Loucy (cell line): ENCODE data around the gene SHLD1.

Experiments
- H2AFZ ChIP-seq: fragments of 200-600 bp; sonication (generic); 2 replicates; pipeline ENCODE4 v1.6.0; 2016; ENCODE audit warnings: antibody characterized with exemption, mild to moderate bottlenecking, low read length, moderate library complexity
- H3F3A ChIP-seq: fragments of 200-600 bp; 2 replicates; pipeline ENCODE4 v1.6.0; 2016; ENCODE audit warnings: antibody characterized with exemption, low read depth, mild to moderate bottlenecking
- H3K27me3 ChIP-seq: fragments of 200-600 bp; sonication (generic); 2 replicates; pipeline ENCODE4 v1.6.1; 2014; ENCODE audit warnings: low read length, mild to moderate bottlenecking; ENCODE audit not compliant: insufficient read depth, poor library complexity, severe bottlenecking
- H3K36me3 ChIP-seq: fragments of 200-600 bp; sonication (generic); 2 replicates; pipeline ENCODE4 v1.6.1; 2016; ENCODE audit warnings: low read length; ENCODE audit not compliant: insufficient read depth
- H3K4me1 ChIP-seq: fragments of 200-600 bp; sonication (generic); 2 replicates; pipeline ENCODE4 v1.5.1; 2014; ENCODE audit warnings: low read length, mild to moderate bottlenecking; ENCODE audit not compliant: insufficient read depth, poor library complexity, severe bottlenecking
- H3K4me2 ChIP-seq: fragments of 200-600 bp; sonication (generic); 2 replicates; pipeline ENCODE4 v1.6.0; 2014; ENCODE audit warnings: antibody characterized with exemption, low read length, low read depth, mild to moderate bottlenecking; ENCODE audit not compliant: poor library complexity, severe bottlenecking
- H3K4me3 ChIP-seq: fragments of 200-600 bp; sonication (generic); 2 replicates; pipeline ENCODE4 v1.5.1; 2014; ENCODE audit warnings: low read length, mild to moderate bottlenecking, mixed read lengths; ENCODE audit not compliant: poor library complexity, severe bottlenecking
- H3K79me2 ChIP-seq: fragments of 200-600 bp; sonication (generic); 2 replicates; pipeline ENCODE4 v1.6.1; 2014; ENCODE audit warnings: low read length; ENCODE audit not compliant: insufficient read depth
- H3K9ac ChIP-seq: fragments of 200-600 bp; sonication (generic); 2 replicates; pipeline ENCODE4 v1.6.0; 2014; ENCODE audit warnings: mild to moderate bottlenecking, low read depth, low read length, moderate library complexity; ENCODE audit not compliant: poor library complexity, severe bottlenecking
- H3K9me2 ChIP-seq: fragments of 200-600 bp; sonication (generic); replicated peaks from 2 replicates; pipeline ENCODE4 v1.6.1; 2016; ENCODE audit warnings: low read depth, low read length, mixed read lengths
- H3K9me3 ChIP-seq: fragments of 200-600 bp; sonication (generic); 2 replicates; pipeline ENCODE4 v1.6.1; 2014; ENCODE audit warnings: mild to moderate bottlenecking, antibody characterized with exemption, low read length, low read depth; ENCODE audit not compliant: insufficient read depth
- H4K20me1 ChIP-seq: fragments of 200-600 bp; sonication (generic); 2 replicates; pipeline ENCODE4 v1.6.0; 2014; ENCODE audit warnings: antibody characterized with exemption, low read length, mild to moderate bottlenecking; ENCODE audit not compliant: insufficient read depth, poor library complexity, severe bottlenecking
- EZH2phosphoT487 ChIP-seq: fragments of 200-600 bp; IDR thresholded peaks from 2 replicates; pipeline ENCODE4 v1.6.1; 2018; ENCODE audit warnings: antibody characterized with exemption, mild to moderate bottlenecking, moderate library complexity, borderline replicate concordance
- TF ChIP-seq, protein P1 (sequence below): fragments of 200-600 bp; sonication (generic); conservative IDR thresholded peaks from 2 replicates; pipeline ENCODE4 v1.5.1; 2014; ENCODE audit warnings: mild to moderate bottlenecking, antibody characterized with exemption, low read length

The SHLD1 gene

DNA sequence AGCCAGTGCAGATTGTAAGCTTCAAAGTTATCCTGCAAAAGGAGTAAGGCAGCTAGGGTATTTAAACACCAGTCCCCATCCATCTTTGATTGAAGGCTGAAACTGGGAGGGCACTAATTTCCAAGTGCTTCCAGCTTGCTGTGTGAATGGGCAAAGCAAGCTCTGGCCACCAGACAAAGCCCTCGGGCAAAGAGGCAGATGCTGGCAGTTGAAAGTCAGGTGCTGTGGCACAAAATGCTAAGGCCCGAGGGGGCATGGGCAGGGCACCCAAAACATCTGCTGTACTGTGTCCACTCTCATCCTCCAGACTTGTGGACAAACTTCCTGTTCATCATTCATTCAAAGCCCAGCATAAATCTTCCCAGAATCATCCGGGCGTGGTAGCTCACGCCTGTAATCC, 137.2 kb downstream of the SHLD1 start:
- Histone ChIP-seq H3K4me3 (no peak overlapping the region), H3K27me3 (no peaks in the 10 kb centered on the region), H3K9me3 (no peaks in the 10 kb centered on the region), H3K4me1 (no peaks in the 10 kb centered on the region), H3K4me2 (no peak overlapping the region), H2AFZ (no peak overlapping the region), H3F3A (no peaks in the 10 kb centered on the region), H3K79me2 (no peaks in the 10 kb centered on the region), H3K9me2 (no peaks in the 10 kb centered on the region), H3K9ac (no peak overlapping the region), H4K20me1 (no peaks in the 10 kb centered on the region), H3K36me3 (no peaks in the 10 kb centered on the region)
- TF ChIP-seq EZH2phosphoT487, result no peak

DNA sequence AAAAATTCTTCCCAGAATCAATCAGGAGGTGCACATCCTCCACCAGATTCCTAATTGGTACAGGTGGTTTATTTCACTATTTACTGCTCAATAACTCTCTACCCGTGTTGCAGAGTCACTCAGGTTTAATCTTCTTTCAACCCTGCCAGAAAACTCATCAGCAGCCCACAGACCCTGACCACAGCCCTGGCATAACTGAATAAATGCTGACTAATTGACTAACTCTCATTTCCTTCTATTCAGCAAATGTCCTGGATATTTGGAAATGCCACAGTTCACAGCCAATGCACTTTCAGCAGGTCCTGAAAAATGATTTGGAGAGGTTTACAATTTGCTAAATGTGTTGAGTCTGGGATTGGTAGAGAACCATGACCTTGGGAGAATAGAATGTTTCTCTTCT, 137.8 kb downstream of the SHLD1 start:
- H3K27me3 ChIP-seq, result no peaks in the 10 kb centered on the region
- no peaks in the 10 kb centered on the region for H3F3A ChIP-seq
- no peak overlapping the region for H3K4me2 ChIP-seq
- H3K9ac ChIP-seq, result no peak overlapping the region
- no peaks in the 10 kb centered on the region for H3K9me2 ChIP-seq
- TF ChIP-seq EZH2phosphoT487, result no peak
- H3K79me2 ChIP-seq, result no peaks in the 10 kb centered on the region
- no peaks in the 10 kb centered on the region for H3K4me1 ChIP-seq
- no peak overlapping the region for H2AFZ ChIP-seq
- no peaks in the 10 kb centered on the region for H4K20me1 ChIP-seq
- H3K9me3 ChIP-seq, result no peaks in the 10 kb centered on the region
- H3K36me3 ChIP-seq, result no peaks in the 10 kb centered on the region
- H3K4me3 ChIP-seq, result no peak overlapping the region

DNA sequence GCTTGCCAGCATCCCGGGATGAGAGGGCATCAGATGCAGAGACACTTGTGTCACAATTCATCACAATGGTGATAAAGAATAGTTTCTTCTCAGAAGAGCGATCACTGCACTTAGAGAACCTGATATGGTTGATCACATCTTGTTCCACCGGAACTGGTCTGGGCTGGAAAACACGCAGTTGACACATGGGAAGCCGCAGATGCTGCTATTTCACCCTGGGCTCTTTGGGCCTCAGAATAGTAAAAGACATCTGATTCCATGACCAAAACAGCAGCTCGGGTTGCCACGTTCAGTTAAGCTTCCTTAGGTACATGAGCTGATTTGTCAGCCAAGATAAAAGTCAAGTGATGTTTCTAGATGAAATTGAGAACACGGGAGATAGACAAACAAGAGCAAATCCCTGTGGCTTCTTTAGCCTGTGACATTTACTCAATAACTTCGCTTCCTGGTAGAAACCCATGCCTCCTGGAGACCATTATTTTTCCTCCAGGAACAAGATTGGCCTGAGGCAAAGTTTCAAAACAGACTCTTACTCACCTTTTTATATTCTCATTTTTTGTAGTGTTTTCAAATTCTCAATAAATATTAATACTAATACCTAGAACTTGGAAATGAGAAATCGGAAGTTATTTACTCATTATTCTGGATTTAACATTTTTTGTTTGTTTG, 140.7 kb downstream of the SHLD1 start:
- H3K27me3 ChIP-seq, result no peaks in the 10 kb centered on the region
- no peaks in the 10 kb centered on the region for H3F3A ChIP-seq
- no peak overlapping the region for H3K4me3 ChIP-seq
- no peak overlapping the region for H3K9ac ChIP-seq
- no peaks in the 10 kb centered on the region for H3K4me1 ChIP-seq
- no peak for TF ChIP-seq EZH2phosphoT487
- TF ChIP-seq, protein P1, sequence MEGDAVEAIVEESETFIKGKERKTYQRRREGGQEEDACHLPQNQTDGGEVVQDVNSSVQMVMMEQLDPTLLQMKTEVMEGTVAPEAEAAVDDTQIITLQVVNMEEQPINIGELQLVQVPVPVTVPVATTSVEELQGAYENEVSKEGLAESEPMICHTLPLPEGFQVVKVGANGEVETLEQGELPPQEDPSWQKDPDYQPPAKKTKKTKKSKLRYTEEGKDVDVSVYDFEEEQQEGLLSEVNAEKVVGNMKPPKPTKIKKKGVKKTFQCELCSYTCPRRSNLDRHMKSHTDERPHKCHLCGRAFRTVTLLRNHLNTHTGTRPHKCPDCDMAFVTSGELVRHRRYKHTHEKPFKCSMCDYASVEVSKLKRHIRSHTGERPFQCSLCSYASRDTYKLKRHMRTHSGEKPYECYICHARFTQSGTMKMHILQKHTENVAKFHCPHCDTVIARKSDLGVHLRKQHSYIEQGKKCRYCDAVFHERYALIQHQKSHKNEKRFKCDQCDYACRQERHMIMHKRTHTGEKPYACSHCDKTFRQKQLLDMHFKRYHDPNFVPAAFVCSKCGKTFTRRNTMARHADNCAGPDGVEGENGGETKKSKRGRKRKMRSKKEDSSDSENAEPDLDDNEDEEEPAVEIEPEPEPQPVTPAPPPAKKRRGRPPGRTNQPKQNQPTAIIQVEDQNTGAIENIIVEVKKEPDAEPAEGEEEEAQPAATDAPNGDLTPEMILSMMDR, result no peak
- H3K9me2 ChIP-seq, result no peaks in the 10 kb centered on the region
- no peak overlapping the region for H3K4me2 ChIP-seq
- no peaks in the 10 kb centered on the region for H3K79me2 ChIP-seq
- H3K9me3 ChIP-seq, result no peaks in the 10 kb centered on the region
- no peaks in the 10 kb centered on the region for H4K20me1 ChIP-seq
- H3K36me3 ChIP-seq, result no peaks in the 10 kb centered on the region
- no peak overlapping the region for H2AFZ ChIP-seq

DNA sequence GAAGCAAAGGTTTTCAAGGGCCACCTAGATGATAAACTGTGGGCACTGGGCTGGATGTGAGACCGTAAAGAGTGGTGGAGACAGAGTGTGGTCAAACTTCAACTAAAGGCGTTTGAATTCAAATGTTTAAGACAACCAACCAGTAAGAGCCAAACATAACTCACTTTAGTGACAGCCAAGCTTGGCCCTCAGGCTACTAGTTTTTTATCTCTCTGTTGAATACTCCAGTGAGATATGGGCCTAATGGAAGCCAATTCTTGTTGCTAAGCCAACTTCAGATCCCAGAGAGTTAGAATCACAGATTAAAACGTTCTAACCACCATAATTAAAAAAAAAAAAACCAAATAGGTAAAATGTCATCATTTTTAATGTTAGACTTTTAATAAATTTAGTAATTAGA, 142.9 kb downstream of the SHLD1 start:
- TF ChIP-seq, protein P1, result no peak
- TF ChIP-seq EZH2phosphoT487, result no peak
- Histone ChIP-seq H3K79me2 (no peaks in the 10 kb centered on the region), H3K9me2 (no peaks in the 10 kb centered on the region), H3K4me3 (no peak overlapping the region), H3K4me2 (no peak overlapping the region), H2AFZ (no peak overlapping the region), H3K9me3 (no peaks in the 10 kb centered on the region), H3K9ac (no peak overlapping the region), H3F3A (no peaks in the 10 kb centered on the region), H3K27me3 (no peaks in the 10 kb centered on the region), H3K36me3 (no peaks in the 10 kb centered on the region), H4K20me1 (no peaks in the 10 kb centered on the region), H3K4me1 (no peaks in the 10 kb centered on the region)
